ENCODE data around the gene ZFYVE26.

Gene ZFYVE26

GRCh38 chr14:67815573-67816225, 691 bp downstream of the ZFYVE26 start:
- DNase-seq = no peak

DNA sequence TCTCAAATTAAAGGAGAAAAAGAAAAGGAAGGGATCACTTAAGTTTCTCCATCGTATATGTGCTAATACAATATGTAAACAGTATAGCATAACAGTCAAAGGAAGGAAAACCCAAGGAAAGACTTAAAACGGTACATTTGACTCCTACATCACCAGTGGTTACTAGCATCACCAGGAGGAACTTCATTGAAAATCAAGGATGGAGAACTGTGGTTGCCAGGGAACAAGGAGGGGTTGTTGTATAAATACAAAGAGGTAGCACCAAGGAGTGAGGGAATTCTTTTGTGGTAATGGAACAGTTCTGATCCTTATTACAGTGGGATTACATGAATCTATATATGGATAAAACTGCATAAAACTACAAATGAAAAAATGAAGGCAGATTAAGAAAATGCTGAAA, 1.6 kb downstream of the ZFYVE26 start:
- no peak for DNase-seq

GRCh38 chr14:67806246-67806645, 10.1 kb downstream of the ZFYVE26 start:
- DNase-seq = no peak

- DNase-seq = no peak
Observed at GRCh38 chr14:67800743-67801142, 15.6 kb downstream of the ZFYVE26 start.

- DNase-seq = no peak
Observed at GRCh38 chr14:67798731-67799130, 17.7 kb downstream of the ZFYVE26 start.

GRCh38 chr14:67787673-67788072, 28.7 kb downstream of the ZFYVE26 start:
- no peak for DNase-seq

DNA sequence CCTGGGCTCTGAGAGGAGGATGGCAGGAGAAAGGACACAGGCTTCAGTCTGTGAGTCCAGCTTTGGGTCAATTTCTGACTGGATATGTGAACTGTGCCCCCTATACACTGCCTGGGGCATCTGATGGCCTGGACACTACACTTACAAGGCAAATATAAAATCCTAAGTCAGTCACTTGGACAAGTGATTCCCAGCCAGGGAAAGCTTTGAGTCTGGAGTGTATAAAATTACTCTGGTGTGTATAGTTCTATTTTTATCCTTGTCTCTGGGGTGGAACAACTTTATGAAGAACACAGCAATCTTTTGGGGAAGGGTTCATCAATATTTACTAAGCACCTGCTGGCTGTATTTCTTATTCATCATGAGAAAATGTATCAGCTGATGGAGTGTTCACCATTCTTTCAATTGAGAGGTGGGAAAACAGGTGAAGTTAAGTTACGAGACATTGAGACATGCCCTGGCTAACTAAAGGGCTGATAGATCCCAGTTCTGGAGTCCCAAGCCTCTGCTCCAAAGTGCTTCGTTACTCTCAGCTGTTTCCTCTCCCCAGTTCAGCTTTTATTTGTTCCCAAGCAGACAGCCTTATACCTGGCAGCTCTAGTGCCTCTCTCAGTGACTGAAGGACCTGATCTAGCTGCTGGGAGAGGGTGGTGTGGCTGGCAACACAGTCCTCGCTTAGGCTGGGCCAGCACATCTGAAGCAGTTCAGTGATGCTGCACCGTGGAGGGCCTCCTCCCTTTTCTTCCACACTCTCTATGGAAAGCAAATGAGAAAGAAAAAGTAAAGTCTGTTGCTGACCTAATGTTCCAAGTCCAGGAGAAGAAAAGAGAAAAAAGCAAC, 30.9 kb downstream of the ZFYVE26 start:
- DNase-seq = no peak

- no peak for DNase-seq
Observed at GRCh38 chr14:67784244-67784823, 32.1 kb downstream of the ZFYVE26 start.

- no peak for DNase-seq
Observed at GRCh38 chr14:67782090-67782489, 34.3 kb downstream of the ZFYVE26 start.

DNA sequence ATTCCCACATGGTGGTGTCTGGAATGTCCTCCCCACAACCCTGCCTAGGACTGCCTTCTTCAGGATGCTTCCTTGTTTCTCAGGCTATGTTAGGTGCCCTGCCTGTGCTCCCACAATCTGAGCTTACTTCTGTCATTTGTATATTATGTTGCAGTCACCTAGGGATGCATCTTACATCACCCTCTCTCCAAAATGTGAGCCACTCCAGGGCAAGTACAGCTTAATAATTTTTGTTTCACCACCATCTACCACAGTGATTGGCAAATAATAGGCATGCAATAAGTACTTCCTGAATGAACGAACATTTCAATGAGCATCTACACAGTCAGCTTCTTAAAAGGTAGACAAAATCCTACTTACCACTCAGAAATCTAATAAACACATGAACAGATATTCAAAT, 37.6 kb downstream of the ZFYVE26 start:
- no peak for DNase-seq

DNA sequence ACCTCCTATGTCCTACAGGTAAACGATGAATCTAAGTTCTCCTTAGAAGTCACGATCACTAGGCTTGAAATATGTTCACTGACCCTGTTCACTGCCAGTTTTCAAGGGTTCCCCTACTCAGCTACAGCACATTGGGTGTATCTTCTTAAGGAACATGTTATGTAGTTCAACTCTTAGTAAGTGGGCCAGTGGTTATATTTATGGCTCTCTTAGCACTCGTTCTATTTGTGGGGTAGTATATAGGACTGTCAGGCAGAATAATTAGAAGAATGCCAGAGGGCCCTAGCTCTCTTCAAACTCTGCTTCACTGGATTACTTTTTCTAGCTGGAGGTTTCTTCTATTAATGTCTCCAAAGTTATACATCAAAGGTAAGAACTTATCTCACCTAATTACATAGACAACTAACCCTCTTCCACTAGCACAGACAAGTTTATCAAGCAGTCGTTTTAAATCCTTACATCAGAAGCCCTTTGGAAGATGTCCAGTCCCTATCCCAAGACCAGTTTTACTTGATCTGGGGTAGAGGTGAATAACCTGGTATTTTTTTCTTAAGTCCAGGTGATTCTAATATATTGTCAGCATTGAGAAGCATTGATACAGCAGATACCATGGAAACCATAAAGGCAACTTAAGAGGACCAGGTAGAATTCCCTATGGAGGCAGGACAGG, 39.6 kb downstream of the ZFYVE26 start:
- no peak for DNase-seq

GRCh38 chr14:67773844-67774377, 42.5 kb downstream of the ZFYVE26 start:
- DNase-seq = no peak

GRCh38 chr14:67768219-67768618, 48.2 kb downstream of the ZFYVE26 start:
- no peak for DNase-seq

DNA sequence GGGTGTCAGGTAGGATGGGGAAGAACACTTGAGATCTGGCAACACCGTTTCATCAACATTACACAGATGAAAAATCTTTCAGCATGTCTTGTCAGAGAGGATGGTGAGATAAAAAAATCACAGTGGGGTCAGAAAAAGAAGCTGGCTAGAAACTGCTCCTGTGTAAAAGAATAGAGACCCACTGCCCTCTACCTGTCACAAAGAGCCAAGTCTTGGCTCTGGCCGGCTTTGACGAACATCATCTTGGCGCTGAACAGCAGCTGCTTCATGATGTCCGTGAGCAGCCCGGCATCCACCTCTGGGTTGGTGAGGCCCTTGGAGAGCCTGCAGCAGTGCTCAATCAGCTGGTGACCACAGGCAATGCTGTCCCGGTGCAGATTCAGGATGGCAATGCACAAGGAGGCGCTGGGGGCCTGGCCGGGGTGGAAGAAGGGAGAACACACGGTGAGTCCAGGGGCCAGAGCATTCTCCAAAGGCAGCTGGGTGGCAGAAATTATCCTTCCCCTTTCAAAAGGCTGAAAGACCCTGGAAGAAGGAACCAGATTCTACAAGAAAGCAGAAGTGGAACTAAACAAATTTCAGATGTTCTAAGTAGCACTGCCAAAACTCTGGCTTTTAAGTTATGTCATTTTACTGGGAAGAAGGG, 50.2 kb downstream of the ZFYVE26 start:
- DNase-seq = no peak

DNA sequence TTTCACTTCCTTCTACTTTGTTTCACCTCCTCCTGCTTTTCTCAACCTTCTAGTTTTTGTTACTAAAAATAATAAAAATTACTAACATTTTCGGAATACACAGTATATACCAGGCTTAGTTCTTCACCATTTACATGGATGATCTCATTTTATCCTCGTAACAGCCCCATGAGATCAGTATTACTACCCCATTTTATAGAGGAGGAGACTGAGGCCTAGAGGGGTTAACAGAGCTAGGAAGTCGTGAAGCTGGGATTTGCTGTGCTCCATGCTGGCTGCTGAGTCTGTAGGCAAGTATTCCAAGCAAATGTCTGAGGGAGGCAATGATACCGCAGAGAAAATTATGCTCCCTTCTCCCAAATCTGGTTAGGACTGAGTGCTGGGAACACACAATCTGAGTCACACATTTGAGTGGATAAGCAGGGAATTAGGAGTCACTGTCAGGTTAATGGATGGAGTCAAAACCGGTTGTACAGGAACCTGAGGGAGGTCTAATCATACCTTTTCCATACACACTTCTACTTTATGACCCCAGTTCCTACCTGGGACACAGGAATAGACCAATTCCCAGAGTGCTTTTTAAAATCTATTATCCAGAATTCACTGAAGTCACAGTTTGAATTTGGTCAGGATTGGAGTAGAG, 51.1 kb downstream of the ZFYVE26 start:
- no peak for DNase-seq

GRCh38 chr14:67764496-67764895, 51.9 kb downstream of the ZFYVE26 start:
- no peak for DNase-seq

DNA sequence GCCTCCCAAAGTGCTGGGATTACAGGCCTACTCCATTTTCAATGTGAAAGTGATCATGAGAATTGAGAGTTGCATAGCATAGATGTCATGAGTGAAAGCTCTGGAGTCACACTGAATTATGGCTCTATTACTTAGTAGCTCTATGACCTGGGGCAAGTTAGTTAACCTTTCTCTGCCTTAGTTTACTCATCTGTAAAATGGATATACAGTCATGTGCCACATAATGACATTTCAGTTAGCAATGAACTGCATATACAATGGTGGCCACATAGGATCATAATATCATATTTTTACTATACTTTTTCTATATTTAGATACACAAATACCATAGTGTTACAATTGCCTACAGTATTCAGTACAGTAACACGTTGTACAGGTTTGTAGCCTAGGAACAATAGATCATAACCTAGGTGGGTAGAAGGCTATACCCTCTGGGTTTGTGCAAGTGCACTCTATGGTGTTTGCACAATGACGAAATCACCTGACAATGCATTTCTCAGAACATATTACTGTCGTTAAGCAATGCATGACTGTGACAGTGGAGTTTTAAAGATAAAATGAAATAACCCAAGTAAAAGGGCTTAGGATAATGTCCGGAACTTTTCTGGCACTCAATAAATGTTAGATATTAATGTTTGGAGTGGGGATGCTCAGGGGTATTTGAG, 53.1 kb downstream of the ZFYVE26 start:
- DNase-seq = no peak

GRCh38 chr14:67762051-67762450, 54.3 kb downstream of the ZFYVE26 start:
- DNase-seq = no peak

GRCh38 chr14:67759916-67760315, 56.5 kb downstream of the ZFYVE26 start:
- no peak for DNase-seq

GRCh38 chr14:67757175-67757574, 59.2 kb downstream of the ZFYVE26 start:
- DNase-seq = no peak

DNA sequence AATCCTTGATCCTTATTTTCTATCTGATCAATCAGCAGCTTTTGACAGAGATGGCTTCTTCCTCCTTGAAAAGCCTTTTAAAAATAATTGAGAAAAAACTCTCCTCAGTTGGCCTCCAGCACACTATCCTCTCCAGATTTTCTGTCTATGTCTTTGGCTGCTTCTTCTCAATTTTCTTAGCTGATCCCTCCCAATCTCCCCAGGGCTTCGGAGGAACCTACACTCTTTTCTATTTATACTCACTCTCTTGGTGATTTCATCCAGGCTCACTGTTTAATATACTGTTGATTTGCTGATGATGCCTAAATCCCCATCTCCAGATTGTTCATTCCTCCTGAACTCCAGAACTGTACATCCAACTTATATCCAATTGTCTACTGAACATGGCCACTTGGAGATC, 59.9 kb downstream of the ZFYVE26 start:
- DNase-seq = no peak

All from NCI-H1092 (cell line).